Smooth muscle cell (in vitro differentiated cells): Measurements from ENCODE around the gene CABP2. TPM values are rescaled to one million over a fixed set of nuclear protein-coding genes. Genes with fewer than 3 reads are reported as not detected.

Source experiments
- DNase-seq: peaks from one replicate; lab custom pipeline; 2025; ENCODE audit not compliant: unreplicated experiment; lab: John Stamatoyannopoulos, UW
- H2AFZ ChIP-seq: fragments of 200-600 bp; sonication (generic); 2 replicates; pipeline ENCODE4 v1.6.0; 2016; ENCODE audit warnings: antibody characterized with exemption, low read depth, mild to moderate bottlenecking
- H3F3A ChIP-seq: fragments of 200-600 bp; sonication (generic); 2 replicates; pipeline ENCODE4 v1.6.0; 2017; ENCODE audit warnings: antibody characterized with exemption, low read depth
- H3K27ac ChIP-seq: fragments of 200-600 bp; sonication (generic); 2 replicates; pipeline ENCODE4 v1.5.1; 2016; ENCODE audit warnings: low read depth, mild to moderate bottlenecking
- H3K27me3 ChIP-seq: fragments of 200-600 bp; sonication (generic); 2 replicates; pipeline ENCODE4 v1.6.1; 2016; ENCODE audit warnings: low read depth, mild to moderate bottlenecking
- H3K36me3 ChIP-seq: fragments of 200-600 bp; sonication (generic); 2 replicates; pipeline ENCODE4 v1.5.1; 2016; ENCODE audit warnings: low read depth
- H3K4me1 ChIP-seq: fragments of 200-600 bp; sonication (generic); 2 replicates; pipeline ENCODE4 v1.5.1; 2016; ENCODE audit warnings: low read depth
- H3K4me2 ChIP-seq: fragments of 200-600 bp; sonication (generic); 2 replicates; pipeline ENCODE4 v1.6.0; 2016; ENCODE audit warnings: mild to moderate bottlenecking
- H3K4me3 ChIP-seq: fragments of 200-600 bp; sonication (generic); 2 replicates; pipeline ENCODE4 v1.5.1; 2016; ENCODE audit warnings: mild to moderate bottlenecking
- H3K79me2 ChIP-seq: fragments of 200-600 bp; sonication (generic); 2 replicates; pipeline ENCODE4 v1.6.0; 2016; ENCODE audit warnings: low read depth, mild to moderate bottlenecking
- H3K9ac ChIP-seq: fragments of 200-600 bp; sonication (generic); 2 replicates; pipeline ENCODE4 v1.6.0; 2016; ENCODE audit warnings: low read depth
- H3K9me3 ChIP-seq: fragments of 200-600 bp; sonication (generic); replicated peaks from 2 replicates; pipeline ENCODE4 v1.5.1; 2016; ENCODE audit warnings: low read depth
- H4K20me1 ChIP-seq: fragments of 200-600 bp; sonication (generic); 2 replicates; pipeline ENCODE4 v1.6.0; 2016; ENCODE audit warnings: low read depth
- CTCF ChIP-seq: fragments of 200-600 bp; sonication (generic); IDR thresholded peaks from 2 replicates; pipeline ENCODE4 v1.5.1; 2017; ENCODE audit warnings: borderline replicate concordance, mild to moderate bottlenecking, antibody characterized with exemption; ENCODE audit not compliant: insufficient read depth, poor library complexity, severe bottlenecking
- WGBS: methylation state at CpG from one replicate; pipeline ENCODE4 v1.1.7; 2016; ENCODE audit warnings: low lambda C conversion rate; 5-methylcytosine and 5-hydroxymethylcytosine counted together
- polyA plus RNA-seq: library from polyadenylated mRNA; unstranded; fragments of >200 nt; fragmentation: Nextera tagmentation; extraction: Ambion mirVana; gene quantifications from 2 replicates; pipeline ENCODE4 v1.2.1, GENCODE V29; 2016
- total RNA-seq: library from RNA; depleted of rRNA; stranded (reverse); fragments of >200 nt; gene quantifications from 2 replicates; pipeline ENCODE4 v1.2.3, GENCODE V29; 2014

Gene CABP2
- total and polyA plus RNA-seq, 2 experiments from 2014 or later: not detected

DNA sequence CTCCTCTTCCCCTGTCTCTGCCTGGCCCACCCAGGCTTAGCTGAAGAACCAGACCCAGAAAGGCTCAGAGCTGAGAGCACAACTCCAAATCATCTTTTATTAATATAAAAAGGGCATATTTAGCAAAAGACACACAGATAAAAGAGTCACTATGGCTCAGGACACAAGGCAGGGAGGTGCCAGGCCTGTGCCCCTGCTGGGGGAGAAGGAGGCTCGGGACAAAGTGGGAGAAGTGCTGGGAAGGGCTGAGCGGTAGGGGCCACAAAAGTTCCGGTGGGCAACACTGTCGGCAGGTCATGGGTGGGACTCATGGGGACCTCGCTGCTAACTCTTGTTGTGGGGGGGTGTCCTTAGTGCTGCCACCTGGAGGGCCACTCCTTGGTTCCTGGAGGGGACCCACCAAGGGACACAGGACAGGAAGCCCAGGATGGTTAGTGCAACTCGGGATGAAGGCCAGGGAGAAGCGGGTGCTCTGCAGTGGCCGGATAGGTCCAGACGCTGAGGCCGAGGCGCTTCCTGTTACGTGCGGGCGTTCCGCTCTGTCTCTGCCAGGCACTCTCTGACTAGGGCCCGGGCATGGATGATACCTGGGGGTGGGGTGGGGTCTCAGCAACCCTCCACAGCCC is 16.7 kb downstream of the CABP2 start:
- no peak overlapping the region for H3K9ac ChIP-seq
- H3K79me2 ChIP-seq: peaks cover 14% of the 10 kb centered on the region
- H3K27me3 ChIP-seq: no peaks in the 10 kb centered on the region
- peaks cover 4% of the 10 kb centered on the region for H3F3A ChIP-seq
- 91% methylated on average over 16 of the region's 16 CpGs for WGBS
- peak overlapping the region; percentile 39 for H3K4me2 ChIP-seq
- peaks cover 18% of the 10 kb centered on the region for H4K20me1 ChIP-seq
- peak overlapping the region; percentile 87 for H3K27ac ChIP-seq
- H3K36me3 ChIP-seq: no peaks in the 10 kb centered on the region
- H3K9me3 ChIP-seq: no peaks in the 10 kb centered on the region
- no peak overlapping the region for H2AFZ ChIP-seq
- no peak for TF ChIP-seq CTCF
- no peak for DNase-seq
- H3K4me1 ChIP-seq: peaks cover 21% of the 10 kb centered on the region
- H3K4me3 ChIP-seq: no peak overlapping the region

DNA sequence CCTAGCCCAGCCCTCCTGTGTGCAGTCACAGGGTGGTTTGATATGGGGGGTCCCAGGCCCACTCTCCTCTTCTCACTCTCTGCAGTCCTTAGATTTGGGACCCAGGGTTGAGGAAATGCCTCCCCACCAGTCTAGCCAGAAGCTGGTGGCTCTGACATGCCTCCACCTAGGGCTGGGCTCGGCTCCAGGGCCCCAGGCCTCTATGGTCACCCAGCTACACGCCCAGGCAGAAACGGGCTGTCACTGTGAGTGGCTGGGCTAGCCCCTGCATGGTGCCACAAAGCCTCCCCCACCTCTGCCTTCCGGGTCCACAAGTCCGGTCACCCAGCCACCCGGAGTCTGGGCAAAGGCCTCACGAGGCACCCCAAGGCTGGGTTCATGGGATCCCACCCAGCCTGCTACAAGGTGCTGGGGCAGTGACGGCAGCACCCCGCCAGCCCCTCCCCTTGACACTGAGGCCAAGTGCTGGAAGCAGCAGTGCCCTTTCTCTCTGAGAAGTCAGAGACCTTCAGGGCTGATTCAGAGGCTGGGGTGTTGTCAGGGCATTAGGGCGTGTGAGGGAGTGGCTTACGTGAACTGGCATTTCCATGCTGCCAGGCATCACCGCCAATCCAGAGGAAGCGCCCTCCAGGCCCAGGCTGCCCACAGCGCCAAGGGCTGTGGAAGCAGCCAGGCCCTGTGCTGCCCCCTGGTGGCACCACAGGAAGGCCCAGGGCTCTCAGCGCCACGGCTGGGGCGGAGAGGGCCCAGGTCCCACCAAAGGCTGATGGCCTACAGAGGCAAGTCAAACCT is 17.4 kb downstream of the CABP2 start:
- Histone ChIP-seq H3K9ac (peak overlapping the region; percentile 86), H3K27ac (peak overlapping the region; percentile 87), H3K4me3 (peak overlapping the region; percentile 73), H3K4me1 (peaks cover 21% of the 10 kb centered on the region), H3K27me3 (no peaks in the 10 kb centered on the region), H4K20me1 (peaks cover 18% of the 10 kb centered on the region), H3K9me3 (no peaks in the 10 kb centered on the region), H2AFZ (no peak overlapping the region), H3K36me3 (no peaks in the 10 kb centered on the region), H3K79me2 (peaks cover 14% of the 10 kb centered on the region), H3F3A (peaks cover 4% of the 10 kb centered on the region), H3K4me2 (peak overlapping the region; percentile 99)
- peak; percentile 95 for TF ChIP-seq CTCF
- DNase-seq: peak; percentile 62
- 30% methylated on average over 17 of the region's 17 CpGs for WGBS

GRCh38 chr11:67504950-67505581 is 18.2 kb downstream of the CABP2 start, which contains the start of gene PITPNM1:
Gene PITPNM1, minus strand, starts transcription at chr11:67505363. Its CDS starts 1,183 bp downstream, at chr11:67504180.
- H3F3A ChIP-seq: peaks cover 4% of the 10 kb centered on the region
- H3K9ac ChIP-seq: peak within 1 kb of the TSS; percentile 86
- TF ChIP-seq CTCF: no peak
- peak within 1 kb of the TSS; percentile 73 for H3K4me3 ChIP-seq
- WGBS: 0% methylated on average over 19 of the region's 58 CpGs
- peaks cover 21% of the 10 kb centered on the region for H3K4me1 ChIP-seq
- peaks cover 18% of the 10 kb centered on the region for H4K20me1 ChIP-seq
- H3K79me2 ChIP-seq: peaks cover 14% of the 10 kb centered on the region
- DNase-seq: peak; percentile 59
- no peaks in the 10 kb centered on the region for H3K36me3 ChIP-seq
- H3K9me3 ChIP-seq: no peaks in the 10 kb centered on the region
- H2AFZ ChIP-seq: no peak within 1 kb of the TSS
- H3K4me2 ChIP-seq: peak within 1 kb of the TSS; percentile 99
- H3K27ac ChIP-seq: peak within 1 kb of the TSS; percentile 87
- H3K27me3 ChIP-seq: no peaks in the 10 kb centered on the region
